Activated CD4-positive, alpha-beta T cell treated with anti-CD3 and anti-CD28 coated beads, Interleukin-2, amount 10 ng/mL, durations not matched to agents 7 days and 5 days (primary cell): Measurements from ENCODE around the gene DALRD3. TPM values are rescaled to one million over a fixed set of nuclear protein-coding genes. Genes with fewer than 3 reads are reported as not detected.

ENCODE experiments used
- CTCF ChIA-PET: fragments of 350-600 bp; sonication (Branson Sonifier 250); formaldehyde crosslinking; loops from one replicate; lab custom pipeline; 2021; ENCODE audit warnings: antibody characterized with exemption; lab: Charles Lee
- POLR2A ChIA-PET: fragments of 350-600 bp; sonication (Branson Sonifier 250); formaldehyde crosslinking; loops from one replicate; lab custom pipeline; 2021; ENCODE audit warnings: antibody characterized with exemption; lab: Charles Lee
- DNase-seq: peaks from one replicate; pipeline ENCODE4 v3.0.0-alpha.2; 2020
- H3K27ac Mint-ChIP-seq: one replicate; pipeline ENCODE4 v1.8.0; 2021; ENCODE audit warnings: mild to moderate bottlenecking, moderate library complexity, mixed read lengths
- H3K27me3 Mint-ChIP-seq: one replicate; pipeline ENCODE4 v1.8.0; 2021; ENCODE audit warnings: mixed read lengths
- H3K36me3 Mint-ChIP-seq: one replicate; pipeline ENCODE4 v1.8.0; 2021; ENCODE audit warnings: low read depth, mixed read lengths
- H3K4me1 Mint-ChIP-seq: one replicate; pipeline ENCODE4 v1.8.0; 2021; ENCODE audit warnings: mixed read lengths
- H3K4me3 Mint-ChIP-seq: one replicate; pipeline ENCODE4 v1.8.0; 2021; ENCODE audit warnings: mild to moderate bottlenecking, moderate library complexity, mixed read lengths
- H3K9me3 Mint-ChIP-seq: one replicate; pipeline ENCODE4 v1.8.0; 2021; ENCODE audit warnings: mixed read lengths
- total RNA-seq, 2 experiments: library from RNA; stranded (reverse); gene quantifications; one replicate each; pipeline ENCODE4 v1.2.3, GENCODE V29; 2021

Gene DALRD3
- total RNA-seq, 2 experiments from 2014 or later = 20.7 to 22.0 TPM

DNA sequence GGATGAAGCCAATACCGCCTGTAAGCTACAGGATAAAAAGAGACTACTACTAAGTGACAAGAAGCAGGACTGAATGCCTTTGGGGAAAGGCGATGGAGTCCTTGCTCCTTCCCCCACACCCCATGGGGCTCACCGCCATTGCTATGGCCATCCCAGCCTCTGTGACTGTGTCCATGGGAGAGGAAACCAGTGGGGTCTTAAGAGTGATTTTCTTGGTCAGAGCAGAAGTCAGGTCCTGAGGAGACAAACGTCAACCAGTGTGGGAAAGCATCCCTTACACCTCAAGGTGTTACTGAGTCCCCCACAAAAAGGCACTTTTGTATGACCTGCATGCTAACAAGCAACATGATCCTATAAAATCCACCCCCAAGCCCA, 9.9 kb upstream of the DALRD3 start:
- no peaks in the 10 kb centered on the region for H3K27me3 Mint-ChIP-seq
- DNase-seq = no peak
- ChIA-PET CTCF (interaction anchor here (1.1 to 1.9 kb wide), 3 partner anchors 12 to 21 kb away, joined by 3 to 8 read pairs (median 4); partner anchors contain the start of gene WDR6), POLR2A (interaction anchor here (1.1 to 1.5 kb wide), 2 partner anchors 21 to 65 kb away, joined by 3 to 5 read pairs; partner anchors contain the start of genes QRICH1 and WDR6)
- peak overlapping the region; percentile 91 for H3K27ac Mint-ChIP-seq
- H3K4me3 Mint-ChIP-seq = peak overlapping the region; percentile 85
- H3K9me3 Mint-ChIP-seq = no peaks in the 10 kb centered on the region
- H3K36me3 Mint-ChIP-seq = peaks cover 51% of the 10 kb centered on the region
- peaks cover 50% of the 10 kb centered on the region for H3K4me1 Mint-ChIP-seq

DNA sequence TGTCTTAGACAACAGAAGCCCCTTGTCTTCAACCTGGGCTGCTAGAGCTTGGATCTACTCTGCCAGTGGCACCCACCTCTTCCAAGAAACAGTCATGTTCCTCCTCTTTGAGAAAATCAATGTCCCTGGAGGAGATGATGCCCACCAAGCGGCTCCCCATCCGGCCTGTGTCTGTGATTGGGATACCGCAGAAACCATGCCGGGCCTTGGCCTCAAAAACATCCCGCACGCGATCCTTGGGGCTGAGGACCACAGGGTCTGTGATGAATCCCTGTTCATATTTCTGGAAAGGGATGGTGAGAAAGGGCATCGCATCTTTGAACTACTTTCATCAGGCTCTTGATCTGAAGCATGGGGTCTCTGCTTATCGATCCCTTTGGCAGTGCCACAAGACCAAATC, 9.3 kb upstream of the DALRD3 start:
- H3K27me3 Mint-ChIP-seq = no peaks in the 10 kb centered on the region
- peaks cover 56% of the 10 kb centered on the region for H3K4me1 Mint-ChIP-seq
- ChIA-PET CTCF (interaction anchor here (1.5 to 1.9 kb wide), 2 partner anchors 13 to 20 kb away, joined by 4 to 6 read pairs; partner anchors contain the start of gene WDR6), POLR2A (no interaction called here)
- no peak for DNase-seq
- H3K4me3 Mint-ChIP-seq = no peak overlapping the region
- no peaks in the 10 kb centered on the region for H3K9me3 Mint-ChIP-seq
- H3K27ac Mint-ChIP-seq = peak overlapping the region; percentile 46
- H3K36me3 Mint-ChIP-seq = peaks cover 55% of the 10 kb centered on the region

DNA sequence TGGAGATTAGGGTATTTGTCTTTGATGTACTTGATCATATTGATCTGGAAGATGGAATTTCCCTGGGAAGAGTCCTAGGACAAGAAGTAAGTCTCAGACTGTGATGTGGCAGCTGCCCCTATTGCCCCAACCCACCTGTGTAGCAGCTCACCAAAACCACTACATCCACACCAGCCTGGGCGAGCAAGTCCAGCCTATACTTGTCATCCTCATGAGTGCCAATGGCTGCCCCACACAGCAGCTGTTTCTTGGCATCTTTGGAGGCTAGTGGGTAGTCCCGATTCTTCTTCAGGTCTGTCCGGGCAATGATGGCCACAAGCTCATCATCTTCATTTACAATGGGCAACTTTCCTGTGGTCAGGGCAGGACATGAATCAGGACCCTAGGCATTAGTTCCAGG, 8.2 kb upstream of the DALRD3 start:
- peaks cover 59% of the 10 kb centered on the region for H3K4me1 Mint-ChIP-seq
- no peak overlapping the region for H3K27ac Mint-ChIP-seq
- DNase-seq = no peak
- no peaks in the 10 kb centered on the region for H3K27me3 Mint-ChIP-seq
- CTCF ChIA-PET = interaction anchor here (1.0 to 1.5 kb wide), 3 partner anchors 13 to 24 kb away, joined by 3 to 6 read pairs (median 3); partner anchors contain the start of gene WDR6
- no peaks in the 10 kb centered on the region for H3K9me3 Mint-ChIP-seq
- POLR2A ChIA-PET = no interaction called here
- H3K36me3 Mint-ChIP-seq = peaks cover 51% of the 10 kb centered on the region
- no peak overlapping the region for H3K4me3 Mint-ChIP-seq

DNA sequence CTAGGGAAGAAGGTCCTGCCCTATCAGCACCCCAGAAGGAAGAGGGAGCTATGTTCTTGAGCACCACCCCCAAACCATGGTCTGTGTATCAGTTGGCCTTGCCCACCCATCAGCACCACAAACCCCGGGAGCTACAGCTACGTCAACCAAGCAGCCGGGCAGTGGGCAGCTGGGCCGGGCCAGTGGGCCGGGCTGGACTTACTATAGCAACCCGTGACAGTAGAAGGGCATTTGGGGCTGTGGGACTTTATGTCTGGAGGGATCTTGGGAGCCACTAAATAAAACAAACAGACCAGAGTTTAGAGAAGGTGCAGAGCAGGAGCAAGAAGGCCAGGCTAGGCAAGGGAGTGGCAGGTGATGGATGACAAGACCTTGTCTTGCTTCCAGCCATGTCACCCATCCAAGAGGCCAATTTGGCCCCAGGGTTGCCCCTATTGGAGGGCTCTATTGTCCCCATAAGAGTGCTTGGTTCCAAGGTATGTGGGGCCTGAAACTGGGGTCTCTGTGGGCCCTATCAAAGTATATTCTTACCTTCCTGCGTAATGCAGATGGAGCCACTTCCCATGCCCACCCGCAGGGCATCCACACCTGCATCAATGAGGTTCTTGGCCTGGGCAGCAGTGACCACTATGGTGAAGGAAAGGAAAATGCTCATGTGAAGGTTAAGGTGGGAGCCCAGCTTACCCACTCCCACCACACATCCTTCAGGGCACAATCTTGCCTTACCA, 7.6 kb upstream of the DALRD3 start:
- peaks cover 47% of the 10 kb centered on the region for H3K36me3 Mint-ChIP-seq
- no peak overlapping the region for H3K27ac Mint-ChIP-seq
- ChIA-PET POLR2A (no interaction called here), CTCF (interaction anchor here (0.6 to 1.5 kb wide), 3 partner anchors 19 to 173 kb away, joined by 3 to 6 read pairs (median 3); partner anchors contain the start of gene WDR6)
- H3K9me3 Mint-ChIP-seq = no peaks in the 10 kb centered on the region
- no peaks in the 10 kb centered on the region for H3K27me3 Mint-ChIP-seq
- H3K4me1 Mint-ChIP-seq = peaks cover 59% of the 10 kb centered on the region
- no peak overlapping the region for H3K4me3 Mint-ChIP-seq
- DNase-seq = no peak

DNA sequence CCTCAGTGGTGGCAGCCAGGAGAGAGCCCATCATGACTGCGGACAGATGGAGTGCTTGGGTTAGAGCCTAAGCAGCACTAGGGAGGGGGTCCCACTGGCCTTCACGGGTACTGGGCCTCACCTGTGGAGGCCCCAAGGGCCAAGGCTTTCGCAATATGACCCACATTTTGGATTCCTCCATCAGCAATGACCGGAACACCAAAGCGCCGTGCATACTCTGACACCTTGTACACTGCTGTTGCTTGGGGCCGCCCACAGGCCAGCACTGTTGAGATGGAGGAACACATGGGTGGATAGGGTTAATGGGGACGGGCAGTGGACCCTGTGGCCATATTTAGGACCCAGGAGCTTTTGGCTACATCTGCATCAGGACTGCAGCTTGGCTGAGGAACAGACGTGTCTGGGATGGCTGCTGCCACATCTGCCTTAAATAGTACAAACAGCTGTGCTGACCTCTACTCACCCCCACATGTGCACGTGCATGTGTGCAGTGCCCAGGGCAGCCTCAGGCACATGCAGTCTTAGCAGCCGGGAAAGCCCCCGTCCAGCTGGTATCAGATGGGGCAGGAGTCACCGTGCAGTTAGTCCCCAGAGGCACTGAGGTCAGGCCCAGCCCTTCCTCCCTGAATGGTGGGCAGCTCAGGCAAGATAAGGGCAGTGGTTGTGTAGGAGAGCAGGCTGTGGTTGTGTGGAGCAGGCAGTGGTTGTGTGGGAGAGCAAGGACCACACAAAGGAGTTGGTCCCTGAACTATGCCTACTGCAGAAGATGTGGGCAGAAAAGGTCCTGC, 6.8 kb upstream of the DALRD3 start:
- H3K4me1 Mint-ChIP-seq = peaks cover 59% of the 10 kb centered on the region
- H3K27me3 Mint-ChIP-seq = no peaks in the 10 kb centered on the region
- ChIA-PET POLR2A (no interaction called here), CTCF (interaction anchor here (0.6 to 1.4 kb wide), 2 partner anchors 22 to 172 kb away, joined by 3 read pairs; no protein-coding TSS in a partner anchor)
- no peak for DNase-seq
- H3K9me3 Mint-ChIP-seq = no peaks in the 10 kb centered on the region
- peaks cover 44% of the 10 kb centered on the region for H3K36me3 Mint-ChIP-seq
- H3K4me3 Mint-ChIP-seq = no peak overlapping the region
- H3K27ac Mint-ChIP-seq = no peak overlapping the region

DNA sequence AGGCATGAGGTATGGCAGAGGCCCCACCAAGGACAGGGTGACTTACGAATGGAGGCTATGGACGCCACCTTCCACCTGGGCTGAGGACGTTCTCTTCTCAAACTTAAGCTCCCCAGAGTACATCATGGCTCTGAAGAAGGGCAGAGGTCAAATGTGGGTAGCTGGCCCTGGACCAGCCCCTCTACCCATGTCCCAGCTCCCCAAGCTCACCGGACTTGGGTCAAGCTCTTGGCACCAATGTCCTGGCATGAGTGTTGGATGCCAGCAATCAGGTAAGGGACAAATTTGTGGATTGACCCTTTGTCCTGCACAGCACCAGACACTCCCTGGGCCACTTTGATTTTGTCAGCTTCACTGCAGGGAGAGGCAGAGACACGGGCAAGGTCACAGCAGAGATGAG, 6.1 kb upstream of the DALRD3 start:
- Mint-ChIP-seq H3K27ac (no peak overlapping the region), H3K27me3 (no peaks in the 10 kb centered on the region), H3K4me3 (no peak overlapping the region)

DNA sequence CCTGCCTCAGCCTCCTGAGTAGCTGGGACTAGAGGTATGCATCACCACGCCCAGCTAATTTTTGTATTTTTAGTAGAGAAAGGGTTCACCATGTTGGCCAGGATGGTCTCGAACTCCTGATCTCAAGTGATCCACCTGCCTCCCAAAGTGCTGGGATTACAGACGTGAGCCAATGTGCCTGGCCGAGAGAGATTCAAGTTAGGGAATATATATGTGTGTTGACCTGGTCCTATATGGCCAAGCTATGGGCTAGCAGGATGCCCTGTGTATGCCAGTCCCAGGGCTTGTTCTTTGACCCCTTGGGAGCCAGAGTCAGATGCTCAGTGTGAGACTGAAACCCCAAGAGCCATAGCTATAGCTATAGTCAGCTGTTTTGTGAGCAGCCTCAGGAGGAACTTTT, 5.4 kb upstream of the DALRD3 start:
- Mint-ChIP-seq H3K36me3 (peaks cover 42% of the 10 kb centered on the region), H3K4me1 (peaks cover 62% of the 10 kb centered on the region), H3K27me3 (no peaks in the 10 kb centered on the region), H3K27ac (peak overlapping the region; percentile 99), H3K4me3 (peak overlapping the region; percentile 87), H3K9me3 (no peaks in the 10 kb centered on the region)
- CTCF ChIA-PET = interaction anchor here (0.7 to 9.3 kb wide), 3 partner anchors 9 to 19 kb away, joined by 3 to 100 read pairs (median 6); partner anchors contain the start of gene WDR6
- no peak for DNase-seq
- POLR2A ChIA-PET = no interaction called here

More for the DNA sequence above, 6.1 kb upstream of the DALRD3 start:
- ChIA-PET CTCF (interaction anchor here (1.3 to 9.3 kb wide), 2 partner anchors 9 to 17 kb away, joined by 6 to 100 read pairs; partner anchors contain the start of gene WDR6), POLR2A (no interaction called here)
- Mint-ChIP-seq H3K36me3 (peaks cover 44% of the 10 kb centered on the region), H3K4me1 (peaks cover 64% of the 10 kb centered on the region), H3K9me3 (no peaks in the 10 kb centered on the region)
- no peak for DNase-seq

DNA sequence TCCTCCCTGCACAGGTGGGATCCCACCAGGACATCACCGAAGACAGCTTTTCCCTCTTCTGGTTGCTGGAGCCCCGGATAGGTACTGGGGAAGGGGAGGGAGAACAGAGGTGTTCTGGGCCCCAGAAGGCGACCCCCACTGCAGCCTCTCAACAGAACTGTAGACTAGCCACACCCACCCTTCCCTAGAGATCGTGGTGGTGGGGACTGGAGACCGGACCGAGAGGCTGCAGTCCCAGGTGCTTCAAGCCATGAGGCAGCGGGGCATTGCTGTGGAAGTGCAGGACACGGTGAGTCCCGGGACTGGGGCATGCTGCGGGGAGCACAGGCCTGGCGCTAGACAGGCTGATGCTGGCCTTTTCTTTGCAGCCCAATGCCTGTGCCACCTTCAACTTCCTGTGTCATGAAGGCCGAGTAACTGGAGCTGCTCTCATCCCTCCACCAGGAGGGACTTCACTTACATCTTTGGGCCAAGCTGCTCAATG, 4.3 kb upstream of the DALRD3 start:
- Mint-ChIP-seq H3K4me1 (peaks cover 55% of the 10 kb centered on the region), H3K4me3 (peak overlapping the region; percentile 87), H3K9me3 (no peaks in the 10 kb centered on the region), H3K27me3 (no peaks in the 10 kb centered on the region), H3K27ac (peak overlapping the region; percentile 99), H3K36me3 (peaks cover 43% of the 10 kb centered on the region)
- no peak for DNase-seq
- POLR2A ChIA-PET = interaction anchor here (0.7 to 2.3 kb wide), 4 partner anchors 16 to 389 kb away, joined by 3 to 21 read pairs (median 4); partner anchors contain the start of genes TCTA and WDR6
- CTCF ChIA-PET = interaction anchor here (0.6 to 9.3 kb wide), 23 partner anchors 10 to 435 kb away, joined by 3 to 100 read pairs (median 5); partner anchors contain the start of genes ARIH2, P4HTM, QRICH1 and USP4

DNA sequence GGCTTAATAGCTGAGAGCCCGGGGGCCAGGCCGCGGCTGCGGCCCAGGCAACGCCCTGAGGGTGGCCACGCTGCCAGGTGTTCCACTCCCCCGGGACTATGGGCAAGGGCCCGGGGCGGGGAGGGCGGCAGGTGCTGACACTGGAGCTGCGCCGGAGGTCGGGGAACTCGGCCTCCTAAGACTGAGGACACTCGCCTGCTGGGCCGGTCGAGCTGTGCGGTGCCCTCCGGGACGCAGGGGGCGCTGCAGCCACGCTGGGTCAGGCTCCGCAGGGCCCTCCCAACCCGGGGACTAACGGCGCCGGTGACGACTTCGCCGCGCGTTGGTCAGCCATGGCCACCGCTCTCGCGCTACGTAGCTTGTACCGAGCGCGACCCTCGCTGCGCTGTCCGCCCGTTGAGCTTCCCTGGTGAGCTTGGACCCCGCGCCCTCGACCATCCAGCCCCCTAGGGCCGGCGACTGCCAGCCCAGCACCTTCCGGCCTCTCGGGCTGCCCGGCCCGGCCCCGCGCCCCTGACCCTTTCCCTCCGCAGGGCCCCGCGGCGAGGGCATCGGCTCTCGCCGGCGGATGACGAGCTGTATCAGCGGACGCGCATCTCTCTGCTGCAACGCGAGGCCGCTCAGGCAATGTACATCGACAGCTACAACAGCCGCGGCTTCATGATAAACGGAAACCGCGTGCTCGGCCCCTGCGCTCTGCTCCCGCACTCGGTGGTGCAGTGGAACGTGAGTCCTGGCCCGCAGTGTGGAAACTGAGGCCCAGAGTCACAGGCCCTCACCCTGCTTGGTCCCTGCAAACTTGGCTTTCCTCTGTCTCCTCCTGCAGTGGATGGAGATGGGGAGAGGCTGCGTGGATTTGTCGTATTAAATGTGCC, 3.7 kb upstream of the DALRD3 start, which contains the start of gene NDUFAF3:
Gene NDUFAF3 (plus strand): TSS at position 309 of the 875 bp plus-strand sequence. CDS start 24 bp downstream, at position 333.
- H3K27me3 Mint-ChIP-seq = no peaks in the 10 kb centered on the region
- H3K36me3 Mint-ChIP-seq = peaks cover 40% of the 10 kb centered on the region
- H3K27ac Mint-ChIP-seq = peak within 1 kb of the TSS; percentile 99
- no peaks in the 10 kb centered on the region for H3K9me3 Mint-ChIP-seq
- CTCF ChIA-PET = interaction anchor here (0.6 to 9.3 kb wide), 38 partner anchors 10 to 781 kb away, joined by 3 to 100 read pairs (median 4); partner anchors contain the start of genes ARIH2, KLHDC8B, P4HTM and PRKAR2A
- H3K4me3 Mint-ChIP-seq = peak within 1 kb of the TSS; percentile 87
- POLR2A ChIA-PET = interaction anchor here (0.5 to 2.3 kb wide), 4 partner anchors 15 to 390 kb away, joined by 3 to 21 read pairs (median 4); partner anchors contain the start of genes TCTA and WDR6
- peaks cover 56% of the 10 kb centered on the region for H3K4me1 Mint-ChIP-seq
- peak; percentile 91 for DNase-seq

DNA sequence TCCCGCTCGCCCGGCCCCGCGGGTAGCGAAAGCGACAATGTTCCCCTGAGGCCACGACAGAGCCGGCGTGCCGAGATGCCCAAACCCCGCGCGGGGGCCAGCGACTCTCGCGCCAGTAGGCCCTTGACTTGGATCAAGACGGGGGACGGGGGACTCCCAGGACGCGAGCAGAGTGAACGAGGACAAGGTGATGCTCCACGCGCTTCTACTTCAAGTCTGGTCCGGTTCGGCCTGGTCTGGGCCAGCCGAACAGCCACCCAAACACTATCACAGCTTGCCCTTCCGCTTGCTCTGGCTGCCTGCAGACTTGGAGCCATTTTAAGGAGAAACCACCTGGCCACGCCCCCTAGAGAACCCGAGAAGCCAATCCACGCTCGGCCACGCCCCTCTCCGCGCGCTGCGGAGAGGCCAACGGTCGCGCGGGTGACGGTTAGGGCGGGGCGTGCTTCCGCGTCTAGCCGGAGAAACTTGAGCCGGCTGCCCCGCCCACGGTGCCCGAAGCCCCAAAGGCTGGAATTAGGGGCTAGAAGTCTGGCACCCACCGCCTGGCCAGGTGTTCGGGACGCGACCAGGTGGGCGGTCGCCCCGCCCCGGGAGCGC, 2.9 kb upstream of the DALRD3 start:
- Mint-ChIP-seq H3K4me3 (peak overlapping the region; percentile 87), H3K9me3 (no peaks in the 10 kb centered on the region), H3K27me3 (no peaks in the 10 kb centered on the region), H3K4me1 (peaks cover 53% of the 10 kb centered on the region), H3K27ac (peak overlapping the region; percentile 95), H3K36me3 (peaks cover 36% of the 10 kb centered on the region)
- POLR2A ChIA-PET = interaction anchor here (1.2 to 2.3 kb wide), 2 partner anchors 8 to 14 kb away, joined by 4 to 21 read pairs; partner anchors contain the start of genes IMPDH2 and WDR6
- peak; percentile 100 for DNase-seq
- CTCF ChIA-PET = interaction anchor here (0.6 to 9.3 kb wide), 28 partner anchors 9 to 781 kb away, joined by 3 to 100 read pairs (median 4); partner anchors contain the start of genes ARIH2, KLHDC8B, P4HTM and PRKAR2A
